Progenitor cell of endocrine pancreas (in vitro differentiated cells): Measurements from ENCODE around the gene PNPLA2. TPM values are rescaled to one million over a fixed set of nuclear protein-coding genes. Genes with fewer than 3 reads are reported as not detected.

Source experiments
- DNase-seq: peaks from one replicate; pipeline ENCODE4 v3.0.0; 2021; ENCODE audit warnings: low spot score; ENCODE audit not compliant: unreplicated experiment
- H3K27ac Mint-ChIP-seq: 2 replicates; pipeline ENCODE4 v1.8.0; 2021; ENCODE audit warnings: mild to moderate bottlenecking, moderate library complexity, mixed read lengths
- H3K27me3 Mint-ChIP-seq: 2 replicates; pipeline ENCODE4 v1.8.0; 2021; ENCODE audit warnings: mixed read lengths
- H3K36me3 Mint-ChIP-seq: 2 replicates; pipeline ENCODE4 v1.8.0; 2022; ENCODE audit warnings: mixed read lengths; ENCODE audit not compliant: insufficient read depth
- H3K4me1 Mint-ChIP-seq: 2 replicates; pipeline ENCODE4 v1.8.0; 2021; ENCODE audit warnings: low read depth, mixed read lengths
- H3K4me3 Mint-ChIP-seq: 2 replicates; pipeline ENCODE4 v1.8.0; 2021; ENCODE audit warnings: low read depth, mild to moderate bottlenecking, moderate library complexity, mixed read lengths
- H3K9me3 Mint-ChIP-seq: 2 replicates; pipeline ENCODE4 v1.8.0; 2021; ENCODE audit warnings: low read depth, mixed read lengths
- CTCF ChIP-seq: fragments of 200-600 bp; sonication (generic); IDR thresholded peaks from one replicate; pipeline ENCODE4 v1.5.0; 2021; ENCODE audit warnings: antibody characterized with exemption, mild to moderate bottlenecking; ENCODE audit not compliant: unreplicated experiment
- total RNA-seq: library from RNA; stranded (reverse); gene quantifications from 2 replicates; pipeline ENCODE4 v1.2.1, GENCODE V29; 2021

PNPLA2 gene
- total RNA-seq, 1 donor from 2014 or later = 51.1 TPM

GRCh38 chr11:799641-800316 lies 18.9 kb upstream of the PNPLA2 start:
- Mint-ChIP-seq H3K4me3 (peak overlapping the region; percentile 19), H3K4me1 (peaks cover 7% of the 10 kb centered on the region), H3K27ac (no peak overlapping the region), H3K36me3 (no peaks in the 10 kb centered on the region), H3K9me3 (no peaks in the 10 kb centered on the region), H3K27me3 (no peaks in the 10 kb centered on the region)
- no peak for DNase-seq
- no peak for TF ChIP-seq CTCF

- Mint-ChIP-seq H3K9me3 (no peaks in the 10 kb centered on the region), H3K36me3 (no peaks in the 10 kb centered on the region), H3K27ac (no peak overlapping the region), H3K4me3 (no peak overlapping the region), H3K27me3 (no peaks in the 10 kb centered on the region), H3K4me1 (peaks cover 7% of the 10 kb centered on the region)
- DNase-seq = no peak
- TF ChIP-seq CTCF = no peak
Measured at GRCh38 chr11:800473-800872, 18.2 kb upstream of the PNPLA2 start.

- Mint-ChIP-seq H3K4me1 (peaks cover 5% of the 10 kb centered on the region), H3K36me3 (no peaks in the 10 kb centered on the region), H3K27me3 (no peaks in the 10 kb centered on the region), H3K4me3 (no peak overlapping the region), H3K27ac (no peak overlapping the region), H3K9me3 (no peaks in the 10 kb centered on the region)
- TF ChIP-seq CTCF = no peak
- DNase-seq = no peak
Measured at GRCh38 chr11:801097-801780, 17.5 kb upstream of the PNPLA2 start.

GRCh38 chr11:802018-802617 lies 16.6 kb upstream of the PNPLA2 start:
- no peak for TF ChIP-seq CTCF
- no peak overlapping the region for H3K27ac Mint-ChIP-seq
- no peaks in the 10 kb centered on the region for H3K36me3 Mint-ChIP-seq
- H3K4me3 Mint-ChIP-seq = no peak overlapping the region
- peaks cover under 1% of the 10 kb centered on the region for H3K4me1 Mint-ChIP-seq
- DNase-seq = no peak
- no peaks in the 10 kb centered on the region for H3K9me3 Mint-ChIP-seq
- no peaks in the 10 kb centered on the region for H3K27me3 Mint-ChIP-seq

GRCh38 chr11:802693-803466 lies 15.8 kb upstream of the PNPLA2 start:
- Mint-ChIP-seq H3K4me3 (no peak overlapping the region), H3K9me3 (no peaks in the 10 kb centered on the region), H3K4me1 (peaks cover under 1% of the 10 kb centered on the region), H3K27ac (no peak overlapping the region), H3K27me3 (no peaks in the 10 kb centered on the region), H3K36me3 (no peaks in the 10 kb centered on the region)
- TF ChIP-seq CTCF = no peak
- no peak for DNase-seq
